ENCODE measurements around the gene MBTD1. TPM values are rescaled to one million over a fixed set of nuclear protein-coding genes. Genes with fewer than 3 reads are reported as not detected.
A peak's percentile ranks its signal among the peaks of the same experiment; 100 is the strongest.
"Not testable (repeated sequence)": the region's sequence is repeated elsewhere in the genome, so short reads cannot be mapped to it uniquely, and the experiment has no call there.

Gene MBTD1
- total RNA-seq (2014; rRNA removed; shearing (Covaris generic)), result 2.6 and 3.8 TPM in 2 replicates

- peak; percentile 94 for DNase-seq (ENCODE audit: low read depth)
Observed at GRCh38 chr17:51259564-51260236, at the start of gene MBTD1. Gene MBTD1, minus strand, starts transcription at chr17:51260049. Its CDS starts 34,888 bp downstream, at chr17:51225161.

GRCh38 chr17:51305182-51305581 lies 45.3 kb upstream of the MBTD1 start:
- no peak for DNase-seq (ENCODE audit: low read depth)

GRCh38 chr17:51299859-51300258 lies 40.0 kb upstream of the MBTD1 start:
- DNase-seq (ENCODE audit: low read depth), result no peak

- DNase-seq (ENCODE audit: low read depth), result peak; percentile 7
Observed at GRCh38 chr17:51298508-51299371, 38.9 kb upstream of the MBTD1 start.

GRCh38 chr17:51294338-51294737 lies 34.5 kb upstream of the MBTD1 start:
- not testable (repeated sequence) for DNase-seq (ENCODE audit: low read depth)

GRCh38 chr17:51289696-51290111 lies 29.9 kb upstream of the MBTD1 start:
- no peak for DNase-seq (ENCODE audit: low read depth)

- DNase-seq (ENCODE audit: low read depth), result no peak
Observed at GRCh38 chr17:51287412-51287811, 27.6 kb upstream of the MBTD1 start.

- DNase-seq (ENCODE audit: low read depth), result no peak
Observed at GRCh38 chr17:51279183-51279582, 19.3 kb upstream of the MBTD1 start.

- no peak for DNase-seq (ENCODE audit: low read depth)
Observed at GRCh38 chr17:51275381-51275780, 15.5 kb upstream of the MBTD1 start.

- DNase-seq (ENCODE audit: low read depth), result no peak
Observed at GRCh38 chr17:51272812-51273211, 13.0 kb upstream of the MBTD1 start.

- DNase-seq (ENCODE audit: low read depth), result no peak
Observed at GRCh38 chr17:51270636-51271035, 10.8 kb upstream of the MBTD1 start.

GRCh38 chr17:51269991-51270390 lies 10.1 kb upstream of the MBTD1 start:
- no peak for DNase-seq (ENCODE audit: low read depth)

GRCh38 chr17:51264466-51264865 lies 4.6 kb upstream of the MBTD1 start:
- DNase-seq (ENCODE audit: low read depth), result not testable (repeated sequence)

GRCh38 chr17:51263006-51263405 lies 3.2 kb upstream of the MBTD1 start:
- no peak for DNase-seq (ENCODE audit: low read depth)

GRCh38 chr17:51261024-51261963 lies 1.4 kb upstream of the MBTD1 start:
- DNase-seq (ENCODE audit: low read depth), result no peak

GRCh38 chr17:51260237-51261023 lies 581 bp upstream of the MBTD1 start, which contains the start of gene UTP18:
Gene UTP18, plus strand, starts transcription at chr17:51260546. Its CDS starts 39 bp downstream, at chr17:51260585.
- peak; percentile 95 for DNase-seq (ENCODE audit: low read depth)

GRCh38 chr17:51258756-51259563 lies 889 bp downstream of the MBTD1 start:
- DNase-seq (ENCODE audit: low read depth), result no peak

GRCh38 chr17:51257150-51258081 lies 2.4 kb downstream of the MBTD1 start:
- no peak for DNase-seq (ENCODE audit: low read depth)

GRCh38 chr17:51256101-51256500 lies 3.7 kb downstream of the MBTD1 start:
- no peak for DNase-seq (ENCODE audit: low read depth)

All from Daoy (cell line).